HepG2 (cell line): ENCODE measurements around the gene DNAJC18. TPM values are rescaled to one million over a fixed set of nuclear protein-coding genes. Genes with fewer than 3 reads are reported as not detected.

Experiments used
- ASH2L ChIP-seq: fragments of 300-600, 200-600 bp; sonication (generic); IDR thresholded peaks from 2 replicates; pipeline ENCODE4 v1.7.0; 2017; ENCODE audit warnings: low read depth, mild to moderate bottlenecking, moderate library complexity, mixed read lengths, low read length; ENCODE audit not compliant: insufficient read length
- ATRX ChIP-seq: sonication (generic); formaldehyde crosslinking; IDR thresholded peaks from 2 replicates; pipeline ENCODE4 v1.4.0; 2020; ENCODE audit warnings: missing genetic modification reagents, borderline replicate concordance
- DPF2 ChIP-seq: sonication (generic); formaldehyde crosslinking; IDR thresholded peaks from 2 replicates; pipeline ENCODE4 v1.4.0; 2020; ENCODE audit warnings: mild to moderate bottlenecking, low read depth, missing genetic modification reagents, borderline replicate concordance
- FOXP4 ChIP-seq: sonication (generic); formaldehyde crosslinking; IDR thresholded peaks from 2 replicates; pipeline ENCODE4 v1.4.0; 2020; ENCODE audit warnings: missing genetic modification reagents
- HCFC1 ChIP-seq: fragments of 150-350 bp; IDR thresholded peaks from 2 replicates; pipeline ENCODE4 v1.6.1; 2014; ENCODE audit warnings: low read depth, low read length
- HOXD1 ChIP-seq: sonication (generic); formaldehyde crosslinking; IDR thresholded peaks from 2 replicates; pipeline ENCODE4 v1.5.0; 2020; ENCODE audit warnings: missing genetic modification reagents
- KLF11 ChIP-seq: IDR thresholded peaks from 2 replicates; pipeline ENCODE4 v1.6.1; 2016; ENCODE audit warnings: missing compliant biosample characterization
- ONECUT2 ChIP-seq: sonication (generic); formaldehyde crosslinking; IDR thresholded peaks from 2 replicates; pipeline ENCODE4 v1.4.0; 2020; ENCODE audit warnings: missing genetic modification reagents
- PRPF4 ChIP-seq: fragments of 200-400 bp; formaldehyde crosslinking; IDR thresholded peaks from 2 replicates; pipeline ENCODE4 v1.6.1; 2016; ENCODE audit warnings: low read length, low read depth; ENCODE audit not compliant: poor library complexity, severe bottlenecking
- SRY ChIP-seq: sonication (generic); formaldehyde crosslinking; IDR thresholded peaks from 2 replicates; pipeline ENCODE4 v1.8.0; 2022; ENCODE audit warnings: mild to moderate bottlenecking, missing genetic modification reagents
- THRA ChIP-seq: sonication (generic); formaldehyde crosslinking; IDR thresholded peaks from 2 replicates; pipeline ENCODE4 v1.4.0; 2020; ENCODE audit warnings: missing genetic modification reagents, borderline replicate concordance
- ZBED4 ChIP-seq: sonication (generic); formaldehyde crosslinking; IDR thresholded peaks from 2 replicates; pipeline ENCODE4 v1.4.0; 2020; ENCODE audit warnings: missing genetic modification reagents, borderline replicate concordance
- ZBTB20 ChIP-seq: sonication (generic); formaldehyde crosslinking; IDR thresholded peaks from 2 replicates; pipeline ENCODE4 v1.8.1; 2023; ENCODE audit warnings: missing genetic modification reagents, low read depth, mild to moderate bottlenecking, borderline replicate concordance
- ZNF510 ChIP-seq: sonication (generic); formaldehyde crosslinking; IDR thresholded peaks from 2 replicates; pipeline ENCODE4 v1.4.0; 2020; ENCODE audit warnings: low read depth, mild to moderate bottlenecking, missing genetic modification reagents
- ZNF549 ChIP-seq: sonication (generic); formaldehyde crosslinking; IDR thresholded peaks from 2 replicates; pipeline ENCODE4 v1.5.0; 2020; ENCODE audit warnings: missing genetic modification reagents
- ZNF710 ChIP-seq: sonication (generic); formaldehyde crosslinking; IDR thresholded peaks from 2 replicates; pipeline ENCODE4 v1.5.0; 2020; ENCODE audit warnings: mild to moderate bottlenecking, missing genetic modification reagents, borderline replicate concordance
- ZNF790 ChIP-seq: sonication (generic); formaldehyde crosslinking; IDR thresholded peaks from 2 replicates; pipeline ENCODE4 v1.8.0; 2022; ENCODE audit warnings: missing genetic modification reagents, mild to moderate bottlenecking, borderline replicate concordance
- ZNF878 ChIP-seq: sonication (generic); formaldehyde crosslinking; IDR thresholded peaks from 2 replicates; pipeline ENCODE4 v1.8.1; 2023; ENCODE audit warnings: mild to moderate bottlenecking, missing genetic modification reagents, moderate library complexity
- ZSCAN9 ChIP-seq: IDR thresholded peaks from 2 replicates; pipeline ENCODE4 v1.6.1; 2016; ENCODE audit warnings: borderline replicate concordance
- polyA plus RNA-seq, 8 experiments: library from polyadenylated mRNA; depleted of rRNA in 3 of 8; stranded (reverse) in 7 of 8; unstranded in 1 of 8; fragments of >200 nt; fragmentation: Illumina TruSeq in 4 of 8; extraction: Trizol in 4 of 8; gene quantifications; 2 replicates each; pipeline versions ENCODE4 v1.2.1 to v1.2.3, GENCODE V29; 2011 to 2016; ENCODE audit warnings: low read depth in 4 of 8, missing spikeins in 1 of 8, mixed read lengths in 1 of 8; ENCODE audit not compliant: insufficient read depth in 1 of 8
- total RNA-seq, 5 experiments: library from RNA; depleted of rRNA; stranded (reverse); fragments of >200 nt; fragmentation: Illumina TruSeq; extraction: Trizol; gene quantifications; 2 replicates each; pipeline ENCODE4 v1.2.3, GENCODE V29; 2016; ENCODE audit warnings: low read depth in 1 of 5

Gene DNAJC18
- total and polyA plus RNA-seq, 2 of the 13 experiments (the other 11 are each of a cell fraction or from before 2014, with no cell fraction given): 6.5 to 6.6 TPM

- TF ChIP-seq THRA (CRISPR knock-in tag) (no peak), ZNF549 (CRISPR knock-in tag) (no peak), ZNF878 (peak; percentile 52; the same call in 1 of the 2 replicates), ATRX (no peak), ZNF710 (CRISPR knock-in tag) (peak; percentile 64; the same call in 1 of the 2 replicates), ZNF790 (CRISPR knock-in tag) (no peak), DPF2 (no peak), FOXP4 (CRISPR knock-in tag) (no peak; the same call in 1 of the 2 replicates), ZBTB20 (CRISPR knock-in tag) (peak; percentile 49; the same call in 1 of the 2 replicates), SRY (no peak), KLF11 (CRISPR knock-in tag) (no peak), ZNF510 (CRISPR knock-in tag) (no peak), ZSCAN9 (CRISPR knock-in tag) (no peak), ASH2L (peak; percentile 77), ONECUT2 (no peak), HCFC1 (no peak; the same call in 1 of the 2 replicates), ZBED4 (CRISPR knock-in tag) (no peak), PRPF4 (no peak), HOXD1 (CRISPR knock-in tag) (no peak)
Observed at GRCh38 chr5:139403787-139404483, 35.4 kb downstream of the DNAJC18 start, which contains the start of gene SPATA24 (continued).
